GM23338 (cell line): Measurements from ENCODE around the gene SV2A. TPM values are rescaled to one million over a fixed set of nuclear protein-coding genes. Genes with fewer than 3 reads are reported as not detected.

Source experiments
- ATAC-seq: fragments of 200-7000 bp; cut with Tn5 transposase; 3 replicates; pipeline ENCODE4 v1.9.1; 2020
- DNase-seq: peaks from one replicate; pipeline ENCODE4 v3.0.0-alpha.2; 2015; ENCODE audit warnings: low spot score
- H2AFZ ChIP-seq: fragments of 200-600 bp; sonication (generic); 2 replicates; pipeline ENCODE4 v1.8.0; 2016; ENCODE audit warnings: antibody characterized with exemption, mild to moderate bottlenecking, moderate library complexity
- H3F3A ChIP-seq: fragments of 200-600 bp; sonication (generic); replicated peaks from 2 replicates; pipeline ENCODE4 v1.8.0; 2017; ENCODE audit warnings: antibody characterized with exemption, mixed run types, low read depth
- H3K27ac ChIP-seq: fragments of 200-600 bp; sonication (generic); 2 replicates; pipeline ENCODE4 v1.6.1; 2016; ENCODE audit warnings: low read depth
- H3K27me3 ChIP-seq: fragments of 200-600 bp; sonication (generic); 2 replicates; pipeline ENCODE4 v1.8.0; 2016; ENCODE audit warnings: mild to moderate bottlenecking, mixed run types, moderate library complexity; ENCODE audit not compliant: insufficient read depth
- H3K36me3 ChIP-seq: fragments of 200-600 bp; sonication (generic); 2 replicates; pipeline ENCODE4 v1.8.0; 2016; ENCODE audit warnings: mild to moderate bottlenecking; ENCODE audit not compliant: insufficient read depth
- H3K4me1 ChIP-seq: fragments of 200-600 bp; sonication (generic); 2 replicates; pipeline ENCODE4 v1.8.0; 2016; ENCODE audit warnings: mild to moderate bottlenecking, moderate library complexity; ENCODE audit not compliant: insufficient read depth
- H3K4me2 ChIP-seq: fragments of 200-600 bp; sonication (generic); 2 replicates; pipeline ENCODE4 v1.7.1; 2017; ENCODE audit warnings: mixed run types
- H3K4me3 ChIP-seq: fragments of 200-600 bp; sonication (generic); 2 replicates; pipeline ENCODE4 v1.6.1; 2016; ENCODE audit warnings: mixed run types
- H3K79me2 ChIP-seq: fragments of 200-600 bp; sonication (generic); replicated peaks from 2 replicates; pipeline ENCODE4 v1.8.0; 2017; ENCODE audit warnings: mild to moderate bottlenecking; ENCODE audit not compliant: insufficient read depth
- H3K9me2 ChIP-seq: fragments of 200-600 bp; sonication (generic); 2 replicates; pipeline ENCODE4 v1.8.0; 2017; ENCODE audit not compliant: insufficient read depth
- H4K20me1 ChIP-seq: fragments of 200-600 bp; sonication (generic); replicated peaks from 2 replicates; pipeline ENCODE4 v1.8.0; 2017; ENCODE audit warnings: mild to moderate bottlenecking; ENCODE audit not compliant: insufficient read depth
- H3K27ac Mint-ChIP-seq: 2 replicates; pipeline ENCODE4 v1.8.0; 2020; ENCODE audit warnings: inconsistent platforms, mild to moderate bottlenecking, moderate library complexity, mixed read lengths
- H3K27me3 Mint-ChIP-seq: 3 replicates; pipeline ENCODE4 v1.8.0; 2022; ENCODE audit warnings: low read depth, mild to moderate bottlenecking, moderate library complexity, mixed read lengths, inconsistent platforms; ENCODE audit not compliant: insufficient read depth, poor library complexity
- H3K36me3 Mint-ChIP-seq: 3 replicates; pipeline ENCODE4 v1.8.0; 2021; ENCODE audit warnings: low read depth, mild to moderate bottlenecking, inconsistent platforms, moderate library complexity, mixed read lengths
- H3K4me1 Mint-ChIP-seq: 3 replicates; pipeline ENCODE4 v1.8.0; 2020; ENCODE audit warnings: mild to moderate bottlenecking, inconsistent platforms, mixed read lengths
- H3K4me3 Mint-ChIP-seq: 3 replicates; pipeline ENCODE4 v1.8.0; 2021; ENCODE audit warnings: moderate library complexity, mild to moderate bottlenecking, inconsistent platforms, mixed read lengths
- H3K9me3 Mint-ChIP-seq: 3 replicates; pipeline ENCODE4 v1.8.0; 2020; ENCODE audit warnings: moderate library complexity, mild to moderate bottlenecking, inconsistent platforms, mixed read lengths
- EZH2 ChIP-seq: fragments of 200-600 bp; sonication (generic); IDR thresholded peaks from one replicate; pipeline ENCODE4 v1.8.0; 2017; ENCODE audit warnings: antibody characterized with exemption, mild to moderate bottlenecking, low read depth; ENCODE audit not compliant: unreplicated experiment
- JUNB ChIP-seq: IDR thresholded peaks from one replicate; pipeline ENCODE4 v1.6.1; 2016; ENCODE audit warnings: antibody characterized with exemption; ENCODE audit not compliant: unreplicated experiment
- NANOG ChIP-seq: IDR thresholded peaks from 2 replicates; pipeline ENCODE4 v1.6.1; 2016; ENCODE audit warnings: antibody characterized with exemption, borderline replicate concordance
- POLR2AphosphoS5 ChIP-seq: IDR thresholded peaks from 2 replicates; pipeline ENCODE4 v1.6.1; 2016; ENCODE audit warnings: antibody characterized with exemption, low read depth
- ZNF331 ChIP-seq: fragments of 250-450 bp; sonication (Bioruptor Pico); IDR thresholded peaks from 2 replicates; pipeline ENCODE4 v1.5.0; 2020; ENCODE audit warnings: low read depth, mild to moderate bottlenecking, moderate library complexity
- ZNF462 ChIP-seq: fragments of 250-450 bp; sonication (Bioruptor Pico); IDR thresholded peaks from 2 replicates; pipeline ENCODE4 v1.5.0; 2020; ENCODE audit warnings: mild to moderate bottlenecking, moderate library complexity
- polyA plus RNA-seq: library from polyadenylated mRNA; unstranded; fragments of >200 nt; fragmentation: Nextera tagmentation; extraction: Ambion mirVana; gene quantifications from 2 replicates; pipeline ENCODE4 v1.2.1, GENCODE V29; 2016
- total RNA-seq: library from RNA; depleted of rRNA; stranded (reverse); fragments of >200 nt; shearing (Covaris generic); gene quantifications from 2 replicates; pipeline ENCODE4 v1.2.3, GENCODE V29; 2014

Gene SV2A
- total and polyA plus RNA-seq, 2 experiments from 2014 or later = 17.8 to 41.7 TPM

- peaks cover 36% of the 10 kb centered on the region for H3K36me3 Mint-ChIP-seq
- peaks cover 4% of the 10 kb centered on the region; the same call in 1 of the 2 replicates for H3K4me1 ChIP-seq
- H3K27me3 Mint-ChIP-seq = peaks cover 17% of the 10 kb centered on the region
- ATAC-seq (peak; percentile 49), DNase-seq (peak; percentile 50)
- H3K4me2 ChIP-seq = no peak overlapping the region
- H3K4me3 ChIP-seq = no peak overlapping the region
- H3K27me3 ChIP-seq = no peaks in the 10 kb centered on the region
- TF ChIP-seq POLR2AphosphoS5 (no peak), ZNF331 (CRISPR knock-in tag) (no peak), JUNB (no peak), EZH2 (no peak), NANOG (no peak), ZNF462 (no peak)
- H3K9me2 ChIP-seq = no peaks in the 10 kb centered on the region
- 0 out of 2 replicates have a peak overlapping the region, but pooled peaks have one; percentile 69 for H3K27ac Mint-ChIP-seq
- no peaks in the 10 kb centered on the region for H3K79me2 ChIP-seq
- H3F3A ChIP-seq = peaks cover 4% of the 10 kb centered on the region; the same call in 1 of the 2 replicates
- H3K9me3 Mint-ChIP-seq = no peaks in the 10 kb centered on the region
- 0 out of 2 replicates have a peak, but pooled peaks cover 7% of the 10 kb centered on the region for H3K36me3 ChIP-seq
- no peaks in the 10 kb centered on the region for H4K20me1 ChIP-seq
- H2AFZ ChIP-seq = no peak overlapping the region
- peaks cover 20% of the 10 kb centered on the region for H3K4me1 Mint-ChIP-seq
- no peak overlapping the region for H3K4me3 Mint-ChIP-seq
- H3K27ac ChIP-seq = peak overlapping the region; percentile 39; the same call in 1 of the 2 replicates
Observed at GRCh38 chr1:149903836-149904491, 13.7 kb downstream of the SV2A start.
